Spleen (tissue), 7 donors: ENCODE results near the gene LORICRIN.

ENCODE experiments used
- POLR2AphosphoS5 ChIP-seq, 3 donors: sonication (generic); formaldehyde crosslinking; IDR thresholded peaks; one replicate each; pipeline ENCODE4 v1.5.1; 2017; ENCODE audit warnings: antibody characterized with exemption in 3 of 3
- TF ChIP-seq, protein P1 (sequence below), 11 experiments: fragments of 200-600 bp in 7 of 11; fragments of 450-650 bp in 4 of 11; sonication (generic) in 4 of 11; IDR thresholded peaks in 8 of 11; conservative IDR thresholded peaks in 3 of 11; 1 replicate in 7 of 11; 2 replicates in 4 of 11; pipeline versions ENCODE4 v1.4.0 to v1.8.0; 2016 to 2021; ENCODE audit warnings: antibody characterized with exemption in 11 of 11, inconsistent platforms in 4 of 11, mild to moderate bottlenecking in 1 of 11
- donor health status: DM: no; HTN: no; CAD: no; lungs with moderate emphysema.
- donor health status: DM: no; HTN: no; CAD: no.
- donor health status: DM: no; HTN: no; CAD: no.

DNA sequence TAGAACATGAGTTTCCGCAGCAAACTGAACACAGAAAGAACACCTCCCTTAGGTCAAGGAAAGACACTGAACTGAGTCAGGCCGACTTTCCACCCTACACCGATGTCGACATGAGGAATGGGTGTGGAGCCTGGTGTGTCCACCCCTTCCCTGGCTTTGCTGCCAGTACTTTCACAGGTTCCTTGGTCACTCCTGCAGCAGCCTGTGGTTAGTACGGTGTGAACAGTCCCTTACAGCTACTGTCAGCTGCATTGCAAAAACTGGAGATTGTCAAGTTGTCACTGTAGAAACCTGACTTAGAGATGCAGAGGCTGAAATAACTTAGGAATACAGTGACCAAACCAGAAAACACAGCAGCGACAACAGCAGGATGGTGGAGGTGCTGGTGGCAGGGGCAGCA lies 46.2 kb downstream of the LORICRIN start:
- TF ChIP-seq, protein P1, sequence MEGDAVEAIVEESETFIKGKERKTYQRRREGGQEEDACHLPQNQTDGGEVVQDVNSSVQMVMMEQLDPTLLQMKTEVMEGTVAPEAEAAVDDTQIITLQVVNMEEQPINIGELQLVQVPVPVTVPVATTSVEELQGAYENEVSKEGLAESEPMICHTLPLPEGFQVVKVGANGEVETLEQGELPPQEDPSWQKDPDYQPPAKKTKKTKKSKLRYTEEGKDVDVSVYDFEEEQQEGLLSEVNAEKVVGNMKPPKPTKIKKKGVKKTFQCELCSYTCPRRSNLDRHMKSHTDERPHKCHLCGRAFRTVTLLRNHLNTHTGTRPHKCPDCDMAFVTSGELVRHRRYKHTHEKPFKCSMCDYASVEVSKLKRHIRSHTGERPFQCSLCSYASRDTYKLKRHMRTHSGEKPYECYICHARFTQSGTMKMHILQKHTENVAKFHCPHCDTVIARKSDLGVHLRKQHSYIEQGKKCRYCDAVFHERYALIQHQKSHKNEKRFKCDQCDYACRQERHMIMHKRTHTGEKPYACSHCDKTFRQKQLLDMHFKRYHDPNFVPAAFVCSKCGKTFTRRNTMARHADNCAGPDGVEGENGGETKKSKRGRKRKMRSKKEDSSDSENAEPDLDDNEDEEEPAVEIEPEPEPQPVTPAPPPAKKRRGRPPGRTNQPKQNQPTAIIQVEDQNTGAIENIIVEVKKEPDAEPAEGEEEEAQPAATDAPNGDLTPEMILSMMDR (IDR thresholded peaks at IDR 0.05 in 8 of 11, conservative IDR thresholded peaks at IDR 0.05 in 3 of 11): no peak
- no peak for TF ChIP-seq POLR2AphosphoS5 (IDR thresholded peaks at IDR 0.05)
